HuH-7.5 (cell line): ENCODE results near the gene HECTD4.

Experiments
- DNase-seq: peaks from one replicate; pipeline ENCODE4 v3.0.0; 2011; ENCODE audit warnings: low spot score

HECTD4 gene

DNA sequence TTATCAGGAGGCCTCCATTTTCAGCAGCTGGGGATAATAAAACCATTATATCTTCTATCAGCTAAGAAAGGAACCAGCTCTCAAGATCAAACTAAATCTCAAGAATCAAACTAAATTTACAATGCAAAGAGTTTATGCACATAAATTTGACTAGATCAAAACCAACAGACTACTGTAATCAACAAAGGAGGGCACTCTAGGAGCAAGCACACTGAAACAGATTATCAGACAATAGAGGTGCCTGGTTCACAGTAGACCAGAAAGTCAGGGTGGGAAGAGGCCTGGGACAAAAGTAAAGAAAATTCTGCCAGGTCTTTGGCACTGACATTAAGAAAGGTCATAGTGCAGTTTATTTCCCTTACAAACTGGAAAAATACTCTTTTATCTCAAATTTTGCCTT, 61.0 kb downstream of the HECTD4 start:
- no peak for DNase-seq

DNA sequence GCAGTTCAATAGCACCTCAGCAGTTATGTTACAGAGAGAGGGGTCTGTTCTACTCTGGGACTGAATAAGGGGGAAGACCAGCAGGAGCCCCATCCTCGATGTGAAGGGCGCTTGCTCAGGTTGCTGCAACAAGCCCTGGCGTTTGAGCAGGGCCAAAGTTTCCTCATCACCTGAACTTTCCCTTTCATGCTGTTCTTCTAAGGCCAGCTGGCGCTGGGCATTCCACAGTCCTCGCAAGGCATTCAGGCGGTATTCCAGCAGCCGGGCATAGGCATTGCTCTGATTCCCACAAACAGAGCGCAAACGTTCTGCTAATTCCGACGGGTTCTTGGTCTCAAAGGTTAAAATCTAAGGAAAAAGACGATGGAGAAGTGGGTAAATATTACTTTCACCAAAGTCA, 62.8 kb downstream of the HECTD4 start:
- no peak for DNase-seq

DNA sequence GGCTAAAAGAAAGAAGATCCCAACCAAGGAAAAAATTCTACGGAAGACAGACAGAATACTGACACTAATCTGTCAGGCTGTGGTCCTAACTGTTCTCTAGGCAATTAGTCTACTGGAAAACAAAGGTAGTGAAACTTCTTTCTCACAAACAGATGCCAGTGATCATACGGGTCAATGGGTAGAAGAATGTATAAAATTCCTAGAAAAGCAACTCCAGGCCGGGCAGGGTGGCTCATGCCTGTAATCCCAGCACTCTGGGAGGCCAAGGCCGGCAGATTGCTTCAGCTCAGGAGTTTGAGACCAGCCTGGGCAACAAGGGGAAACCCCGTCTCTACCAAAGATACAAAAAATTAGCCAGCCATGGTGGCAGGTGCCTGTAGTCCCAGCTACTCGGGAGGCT, 64.8 kb downstream of the HECTD4 start:
- DNase-seq = no peak

DNA sequence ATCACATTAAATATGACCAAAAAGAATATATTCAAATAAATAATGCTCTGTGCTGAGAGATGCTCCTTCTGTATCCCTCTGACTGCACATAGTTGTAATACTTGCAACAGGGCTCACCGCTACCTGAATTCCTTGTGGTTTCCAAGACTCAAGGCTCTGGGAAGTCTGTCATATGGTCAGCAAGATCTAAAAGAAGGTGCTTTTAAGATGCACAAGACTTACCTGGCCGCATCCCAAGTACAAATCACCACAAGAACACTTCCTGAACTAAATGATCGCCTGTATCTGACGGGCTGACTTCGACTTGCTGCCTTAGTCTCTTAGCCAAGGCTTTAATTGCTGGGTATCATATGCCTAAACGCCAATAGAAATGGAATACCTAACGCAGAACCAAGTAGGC, 67.2 kb downstream of the HECTD4 start:
- DNase-seq = no peak

DNA sequence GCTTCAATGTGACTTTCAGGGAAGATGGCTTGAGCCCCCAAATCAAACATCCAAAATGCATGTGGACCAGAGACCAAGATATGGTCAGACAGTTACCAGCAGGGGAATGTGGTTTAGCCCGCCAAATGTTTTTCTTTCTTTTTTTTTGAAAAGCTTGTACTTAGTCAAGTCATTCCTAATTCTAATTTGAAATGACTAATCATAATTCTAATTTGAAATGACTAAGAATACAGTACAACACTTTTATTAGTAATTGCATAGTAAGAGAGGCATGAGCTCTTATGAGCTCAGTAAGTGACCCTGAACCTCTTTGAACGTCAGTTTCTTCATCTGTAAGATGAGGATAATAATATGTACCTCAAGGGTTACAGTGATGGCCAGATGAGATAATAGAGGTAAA, 72.4 kb downstream of the HECTD4 start:
- no peak for DNase-seq

DNA sequence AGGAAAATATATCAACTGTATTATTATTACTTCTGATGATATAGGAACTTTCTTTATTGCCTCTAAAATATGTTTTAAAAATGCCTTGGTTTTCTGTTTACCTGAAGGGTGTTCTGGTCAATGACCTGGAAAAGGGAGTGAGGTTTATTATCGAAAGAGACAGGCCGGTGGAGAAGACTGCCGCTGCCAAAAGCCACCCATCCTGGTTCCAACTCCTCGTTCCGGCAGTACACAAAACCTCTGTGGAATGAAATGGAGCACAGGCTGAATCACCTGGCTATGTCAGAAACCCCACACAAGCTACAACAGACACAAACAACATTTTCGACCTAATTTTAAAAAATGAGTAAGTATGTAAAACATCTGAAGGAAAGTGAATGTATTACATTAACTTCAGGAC, 73.6 kb downstream of the HECTD4 start:
- no peak for DNase-seq

DNA sequence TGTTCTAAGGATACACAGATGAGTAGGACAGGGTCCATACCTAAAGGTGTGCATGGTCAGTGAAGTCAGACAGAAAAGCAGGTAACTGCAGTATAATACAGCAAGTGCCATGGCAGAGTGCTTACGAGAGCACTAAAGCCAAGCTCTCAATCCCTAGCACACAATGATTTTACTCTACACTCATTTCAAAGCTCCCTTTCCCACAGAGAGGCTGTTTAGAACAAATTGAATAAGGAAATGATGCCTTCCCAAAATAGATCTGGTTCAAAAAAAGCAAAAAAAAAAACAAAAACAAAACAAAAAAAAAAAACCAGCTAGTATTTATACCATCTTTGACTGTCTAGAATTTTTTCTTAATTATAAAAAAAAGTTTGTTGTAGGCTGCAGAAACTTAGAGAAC, 74.1 kb downstream of the HECTD4 start:
- DNase-seq = no peak

DNA sequence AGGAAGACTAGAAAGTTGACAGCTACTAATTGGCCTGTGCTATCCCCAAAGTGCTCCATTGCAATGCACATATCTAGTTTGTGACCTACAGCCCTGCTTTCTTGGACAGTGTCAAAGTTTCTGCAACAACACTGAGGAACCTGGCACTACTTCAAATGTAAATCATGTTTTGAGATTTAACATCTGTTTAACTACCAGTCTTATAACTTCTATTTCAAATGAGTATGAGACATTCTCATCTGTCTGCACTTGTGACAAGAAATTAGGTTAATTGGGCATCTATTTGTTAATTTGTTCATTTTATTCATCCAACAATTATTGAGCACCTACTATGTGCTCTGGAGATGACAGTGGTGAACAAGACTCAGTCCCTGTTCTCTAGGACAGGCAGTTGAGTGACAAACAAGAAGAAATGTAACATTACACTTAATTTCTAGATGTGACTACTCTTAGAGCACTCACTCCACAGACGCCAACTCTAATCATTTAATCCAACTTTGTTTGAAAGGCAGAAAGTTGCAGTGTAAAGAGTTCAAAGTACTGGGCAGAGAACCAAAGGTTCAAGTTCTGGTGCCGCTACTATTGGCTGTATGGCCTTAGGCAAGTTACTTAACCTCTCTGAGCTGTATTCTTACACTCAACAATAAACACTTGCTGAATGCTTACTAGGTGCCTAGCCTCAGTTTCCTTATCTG, 74.8 kb downstream of the HECTD4 start:
- DNase-seq = no peak

DNA sequence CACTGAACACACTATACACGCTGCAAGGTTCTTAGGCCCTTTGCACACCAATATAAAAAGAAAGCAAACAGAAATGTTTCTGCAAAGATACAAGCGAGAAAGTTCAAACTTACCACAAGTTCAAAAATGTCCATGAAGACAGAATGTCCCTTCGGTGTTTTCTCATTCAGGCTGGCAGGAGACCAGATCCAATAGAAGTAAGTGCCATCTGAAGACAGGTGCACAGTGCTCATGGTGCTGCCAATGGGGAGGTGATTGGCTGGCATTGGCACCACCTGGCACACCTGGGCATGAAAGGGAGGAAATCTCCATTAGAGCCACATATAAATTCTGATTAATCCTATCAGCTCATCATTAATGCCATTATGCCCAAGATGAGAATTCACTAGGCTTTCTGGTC, 76.3 kb downstream of the HECTD4 start:
- DNase-seq = no peak

DNA sequence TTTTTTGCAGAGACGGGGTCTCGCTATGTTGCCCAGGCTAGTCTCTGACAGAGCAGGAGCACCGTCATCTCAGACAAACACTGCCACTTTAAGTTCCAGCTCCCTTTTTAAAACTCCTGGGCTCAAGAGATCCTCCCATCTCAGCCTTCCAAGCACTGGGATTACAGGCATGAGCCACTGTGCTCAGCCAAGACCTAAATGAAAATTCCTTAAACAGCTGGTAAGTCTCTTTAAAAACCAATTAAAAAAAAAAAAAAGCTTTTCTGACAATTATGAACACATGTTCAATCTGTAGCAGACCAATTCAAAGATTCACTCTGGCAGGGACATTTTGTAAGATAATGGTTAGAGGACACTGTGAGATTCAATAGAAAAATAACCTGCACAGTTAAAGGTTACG, 77.8 kb downstream of the HECTD4 start:
- no peak for DNase-seq

DNA sequence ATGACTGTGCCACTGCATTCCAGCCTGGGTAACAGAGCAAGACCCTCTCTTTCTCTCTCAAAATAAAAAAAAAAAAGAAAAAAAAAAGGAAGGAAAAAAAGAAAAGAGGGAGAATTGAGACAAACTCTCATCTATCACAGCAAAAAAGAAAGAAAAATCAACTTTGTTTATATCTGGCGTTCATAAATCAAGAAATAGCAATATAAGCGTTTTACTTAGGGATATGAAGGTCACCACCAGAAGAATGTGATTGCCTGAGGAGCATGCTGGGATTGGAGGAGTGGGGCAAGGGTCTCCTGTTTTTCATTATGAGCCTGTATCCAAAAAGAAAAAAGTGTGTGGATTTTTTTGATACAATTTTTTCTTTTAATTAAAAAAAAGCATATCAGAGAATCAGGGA, 78.4 kb downstream of the HECTD4 start:
- DNase-seq = no peak

DNA sequence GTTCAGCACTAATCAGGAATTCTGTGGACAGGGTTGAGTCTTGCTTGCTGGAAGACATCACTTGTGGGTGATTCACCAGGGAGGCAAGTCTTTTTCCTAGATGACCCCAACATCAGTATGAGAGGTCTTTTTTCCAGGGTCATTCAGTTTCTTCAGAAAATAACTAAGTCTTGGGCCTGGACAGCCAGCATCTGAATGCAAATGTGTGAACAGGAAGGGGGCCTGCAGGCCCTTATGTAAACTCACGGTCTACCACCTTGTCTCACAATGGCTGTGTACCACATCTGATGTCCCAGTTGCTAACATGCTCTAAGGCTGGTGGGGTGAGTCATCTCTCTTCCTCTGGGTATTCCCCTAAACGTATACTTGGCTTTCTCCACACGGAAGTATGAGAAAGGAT, 79.2 kb downstream of the HECTD4 start:
- DNase-seq = no peak

DNA sequence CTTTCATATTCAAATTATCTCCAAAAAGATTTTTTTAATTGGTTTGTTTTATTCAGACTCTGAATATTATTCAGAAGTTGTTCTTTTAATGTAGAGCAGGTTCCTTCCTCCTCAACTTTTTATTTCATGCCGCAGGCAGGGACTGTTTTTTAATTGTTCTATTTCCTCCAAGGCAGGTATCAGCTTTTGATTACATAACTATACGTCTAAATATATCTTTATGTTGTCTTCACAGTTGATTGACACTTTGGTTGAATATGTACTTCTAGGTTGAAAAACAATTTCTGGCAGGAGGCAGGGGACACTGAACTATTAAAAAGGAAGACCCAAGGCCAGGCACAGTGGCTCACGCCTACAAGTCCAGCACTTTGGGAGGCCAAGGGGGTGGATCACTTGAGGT, 82.5 kb downstream of the HECTD4 start:
- DNase-seq = no peak

DNA sequence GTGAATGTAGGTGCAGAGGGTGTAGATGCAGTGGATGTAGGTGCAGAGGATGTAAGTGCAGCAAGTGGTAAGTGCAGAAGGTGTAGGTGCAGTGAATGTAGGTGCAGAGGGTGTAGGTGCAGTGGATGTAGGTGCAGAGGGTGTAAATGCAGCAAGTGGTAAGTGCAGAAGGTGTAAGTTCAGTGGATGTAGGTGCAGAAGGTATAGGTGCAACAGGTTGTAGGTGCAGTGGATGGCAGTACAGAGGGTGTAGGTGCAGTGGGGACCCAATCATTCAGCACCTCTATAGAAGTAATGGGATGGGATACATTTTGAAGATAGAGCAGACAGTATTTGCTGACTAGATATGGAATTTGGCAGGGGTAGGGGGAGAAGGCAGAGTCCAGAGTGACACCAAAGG, 85.0 kb downstream of the HECTD4 start:
- DNase-seq = no peak

DNA sequence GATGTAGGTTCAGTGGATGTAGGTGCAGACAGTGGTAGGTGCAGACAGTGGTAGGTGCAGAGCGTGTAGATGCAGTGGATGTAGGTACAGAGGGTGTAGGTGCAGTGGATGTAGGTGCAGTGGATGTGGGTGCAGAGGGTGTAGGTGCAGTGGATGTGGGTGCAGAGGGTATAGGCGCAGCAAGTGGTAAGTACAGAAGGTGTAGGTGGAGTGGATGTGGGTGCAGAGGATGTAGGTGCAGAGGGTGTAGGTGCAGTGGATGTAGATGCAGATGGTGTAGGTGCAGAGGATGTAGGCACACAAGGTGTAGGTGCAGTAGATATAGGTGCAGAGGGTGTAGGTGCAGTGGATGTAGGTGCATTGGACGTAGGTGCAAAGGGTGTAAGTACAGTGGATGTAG, 86.0 kb downstream of the HECTD4 start:
- no peak for DNase-seq

DNA sequence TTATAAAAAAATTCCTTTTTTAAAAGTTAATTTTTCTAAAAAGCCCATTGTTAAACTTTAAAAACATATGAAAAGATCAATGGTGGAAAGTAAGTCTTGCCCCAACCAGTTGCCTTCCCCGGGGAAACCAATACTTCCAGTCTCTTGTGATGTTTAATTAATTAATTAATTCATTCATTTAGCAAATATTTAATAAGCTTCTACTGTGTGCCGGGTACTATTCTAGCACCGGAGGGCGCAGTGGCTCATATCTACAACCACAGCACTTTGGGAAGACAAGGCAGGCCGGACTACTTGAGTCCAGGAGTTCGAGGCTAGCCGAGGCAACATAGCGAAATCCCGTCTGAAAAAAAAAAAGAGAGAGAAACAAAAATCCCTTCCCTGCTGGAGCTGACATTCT, 87.4 kb downstream of the HECTD4 start:
- DNase-seq = no peak

DNA sequence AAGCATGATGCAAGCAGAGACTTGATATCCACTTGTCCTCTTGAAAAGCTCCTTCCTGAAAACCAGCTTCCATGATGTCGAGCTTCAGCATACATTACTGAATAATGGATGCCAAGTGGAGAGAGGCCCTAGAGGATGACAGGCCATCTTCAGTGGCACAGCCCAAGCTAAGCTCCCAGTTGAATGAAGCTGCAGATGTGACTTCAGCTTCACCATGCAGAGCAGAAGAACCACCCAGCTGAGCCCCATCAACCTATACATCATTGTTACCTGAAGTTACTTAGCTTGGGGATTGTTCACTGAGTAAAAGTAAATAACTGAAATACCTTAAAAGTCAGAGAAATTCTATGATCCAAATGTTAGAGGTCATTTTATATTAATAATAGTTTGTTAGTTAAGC, 93.6 kb downstream of the HECTD4 start:
- DNase-seq = no peak

DNA sequence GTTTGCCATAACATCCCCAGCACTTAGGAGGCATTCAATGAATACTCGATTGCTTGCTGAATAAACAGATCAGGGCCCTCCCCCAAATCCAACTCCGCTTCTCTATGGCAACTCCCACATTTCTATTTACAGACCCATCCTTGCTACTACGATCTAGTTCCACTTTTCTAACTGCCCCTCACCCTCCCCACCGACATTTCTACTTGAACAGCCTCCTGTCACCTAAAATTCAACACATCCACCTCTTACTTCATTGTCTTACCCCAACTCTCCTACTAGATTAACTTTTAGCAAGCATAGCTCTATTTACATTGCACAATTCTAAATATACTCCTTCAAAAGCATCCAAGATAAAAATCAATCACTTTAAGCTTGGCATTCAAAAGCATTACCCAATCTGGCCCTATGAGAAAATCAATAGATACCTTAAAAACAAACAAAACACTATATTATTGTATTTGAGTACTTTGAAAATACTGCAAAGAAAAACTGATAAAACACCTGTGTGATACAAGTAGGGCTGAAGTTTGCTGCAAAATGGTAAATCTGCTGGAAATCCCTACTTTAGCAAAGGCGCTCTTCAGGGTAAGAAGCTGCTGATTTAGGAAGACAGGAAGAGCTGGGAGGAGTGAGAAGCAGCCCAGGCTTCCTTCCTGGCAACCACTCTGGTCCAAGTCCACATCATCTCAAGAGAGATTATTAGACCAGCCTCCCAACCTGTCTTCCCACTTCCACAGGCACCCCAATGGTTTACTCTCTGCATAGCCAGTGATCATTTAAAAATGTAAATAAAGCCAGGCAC, 96.4 kb downstream of the HECTD4 start:
- DNase-seq = peak; percentile 48

DNA sequence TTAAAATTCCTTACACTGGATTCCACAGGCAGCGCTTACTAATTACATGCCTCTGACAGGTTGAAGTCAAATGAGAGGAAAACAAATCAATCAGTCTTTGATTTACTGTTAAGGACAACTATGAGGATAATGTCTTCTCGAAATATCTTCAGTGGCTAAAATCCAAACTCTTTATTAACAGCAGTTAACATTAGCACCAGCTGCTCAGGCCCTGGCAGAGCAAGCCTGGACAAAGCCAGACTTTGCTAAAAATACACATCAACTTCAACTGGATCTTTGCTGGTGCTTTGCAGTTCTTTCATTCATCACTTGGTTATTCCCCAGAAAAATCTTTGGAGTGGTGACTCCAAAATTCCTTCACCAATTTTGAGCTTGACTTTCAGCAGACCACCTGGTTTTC, 98.7 kb downstream of the HECTD4 start:
- DNase-seq = no peak

DNA sequence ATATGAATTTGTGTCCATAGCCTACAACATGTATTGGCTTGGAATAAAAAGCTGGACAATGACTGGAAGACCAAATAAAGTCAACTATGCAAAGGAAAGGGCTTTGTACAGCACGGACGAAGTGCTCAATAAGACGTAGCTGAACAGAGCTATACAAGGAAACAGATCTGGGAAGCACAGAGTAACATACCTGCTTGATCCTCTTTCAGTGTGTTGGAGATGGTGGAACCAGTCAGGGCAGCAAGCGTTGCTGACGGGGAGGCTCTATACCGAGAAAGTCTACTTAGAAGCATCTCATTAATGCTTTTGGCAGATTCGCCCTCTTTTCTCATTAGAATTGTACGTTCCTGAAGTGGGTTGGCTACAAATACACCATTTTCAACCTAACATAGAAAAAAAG, 99.3 kb downstream of the HECTD4 start:
- no peak for DNase-seq

DNA sequence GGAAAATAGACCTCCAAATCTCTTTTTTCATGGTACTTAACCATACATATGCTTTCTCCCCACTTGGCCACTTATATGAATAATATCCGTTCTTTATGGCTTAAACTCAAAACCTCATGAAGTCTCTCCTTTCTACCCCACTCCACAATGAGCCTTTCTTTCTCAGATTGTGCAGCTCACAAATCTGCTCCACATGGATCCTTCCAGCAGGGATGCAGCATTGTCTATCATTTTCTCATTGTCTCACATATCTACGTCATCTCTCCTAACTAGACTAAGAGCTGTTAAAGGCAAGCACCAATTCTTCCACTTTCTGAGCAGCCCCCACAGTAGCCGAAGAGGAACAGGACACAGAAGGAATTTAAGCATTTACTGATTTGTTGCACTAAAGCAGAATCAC, 106.4 kb downstream of the HECTD4 start:
- no peak for DNase-seq

DNA sequence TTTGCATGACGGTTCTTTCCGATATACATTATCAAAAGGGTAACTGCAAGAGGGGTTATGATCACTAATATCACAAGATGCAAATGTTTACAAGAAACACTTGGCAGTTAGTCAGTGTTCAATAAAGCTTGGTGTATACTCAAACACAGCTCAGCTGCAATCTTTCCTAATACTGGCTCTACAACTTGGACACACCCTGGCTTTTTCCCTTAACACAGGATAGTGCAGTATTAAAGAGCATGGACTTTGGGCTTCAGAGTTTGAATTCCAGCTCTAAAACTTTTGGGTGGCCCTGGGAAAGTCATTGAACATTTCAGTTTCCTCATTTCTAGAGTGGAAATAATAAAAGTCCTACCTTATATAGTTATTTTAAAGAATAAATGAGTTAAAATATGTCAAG, 107.0 kb downstream of the HECTD4 start:
- DNase-seq = peak; percentile 16

DNA sequence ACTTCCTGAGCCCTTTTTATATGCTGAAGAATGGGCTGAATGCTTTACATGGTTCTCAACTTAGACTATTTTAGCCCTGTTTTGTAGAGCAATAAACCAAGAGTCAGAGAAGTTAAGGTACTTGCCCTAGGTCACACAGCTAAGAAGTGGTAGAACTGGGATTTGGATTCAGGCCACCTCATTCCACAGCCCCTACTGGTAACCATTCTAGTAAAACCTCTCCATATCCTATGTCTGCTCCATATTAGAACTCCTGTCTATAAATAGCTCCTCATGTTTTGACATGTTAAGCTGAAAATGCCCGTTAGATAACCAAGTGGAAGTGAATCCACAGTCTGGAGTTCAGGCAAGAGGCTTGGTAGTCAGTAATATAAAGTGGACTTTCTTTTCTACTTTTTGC, 111.6 kb downstream of the HECTD4 start:
- no peak for DNase-seq

DNA sequence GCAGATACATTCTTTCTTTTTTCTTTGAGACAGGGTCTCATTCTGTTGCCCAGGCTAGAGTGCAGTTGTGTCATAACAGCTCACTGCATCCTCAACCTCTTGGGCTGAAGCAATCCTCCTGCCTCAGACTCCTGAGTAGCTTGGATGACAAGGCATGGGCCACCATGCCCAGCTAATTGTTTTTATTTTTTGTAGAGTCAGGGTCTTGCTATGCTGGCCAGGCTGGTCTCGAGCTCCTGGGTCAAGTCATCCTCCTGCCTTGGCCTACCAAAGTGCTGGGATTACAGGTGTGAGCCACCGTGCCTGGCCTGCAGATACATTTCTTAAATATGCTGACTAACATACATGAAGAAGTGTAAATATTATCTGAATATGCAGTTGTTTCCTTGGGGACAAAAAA, 115.8 kb downstream of the HECTD4 start:
- no peak for DNase-seq
